Spleen (tissue), 7 donors: ENCODE results near the gene SEZ6L2.

Experiments used
- CTCF ChIP-seq, 11 experiments: fragments of 200-600 bp in 7 of 11; fragments of 450-650 bp in 4 of 11; sonication (generic) in 4 of 11; IDR thresholded peaks in 8 of 11; conservative IDR thresholded peaks in 3 of 11; 1 replicate in 7 of 11; 2 replicates in 4 of 11; pipeline versions ENCODE4 v1.4.0 to v1.8.0; 2016 to 2021; ENCODE audit warnings: antibody characterized with exemption in 11 of 11, inconsistent platforms in 4 of 11, mild to moderate bottlenecking in 1 of 11
- POLR2A ChIP-seq, 3 donors: fragments of 450-650 bp; IDR thresholded peaks; one replicate each; pipeline ENCODE4 v1.5.1; 2017; ENCODE audit warnings: antibody characterized with exemption in 3 of 3, mild to moderate bottlenecking in 1 of 3
- donor health status: DM: no; HTN: no; CAD: no; lungs with moderate emphysema.
- donor health status: DM: no; HTN: no; CAD: no.
- donor health status: DM: no; HTN: no; CAD: no.

GRCh38 chr16:29843931-29844330, 55.4 kb downstream of the SEZ6L2 start:
- TF ChIP-seq CTCF (IDR thresholded peaks at IDR 0.05 in 8 of 11, conservative IDR thresholded peaks at IDR 0.05 in 3 of 11) (no peak), POLR2A (IDR thresholded peaks at IDR 0.05) (no peak)
